BLaER1 treated with 17β-estradiol and CSF1 and Interleukin-3, amounts not matched to agents 10 nM and 100 nM (cell line): ENCODE measurements around the gene PNKP.
A peak's percentile ranks its signal among the peaks of the same experiment; 100 is the strongest.

Source experiments
- H3K27ac ChIP-seq, 11 experiments: shearing (Covaris generic); formaldehyde crosslinking; 2 replicates each; pipeline ENCODE4 v1.8.1; 2022
- H3K27me3 ChIP-seq, 11 experiments: shearing (Covaris generic); formaldehyde crosslinking; 2 replicates each; pipeline ENCODE4 v1.8.1; 2022
- H3K36me3 ChIP-seq, 11 experiments: shearing (Covaris generic); formaldehyde crosslinking; 2 replicates each; pipeline ENCODE4 v1.8.1; 2022
- H3K4me1 ChIP-seq, 10 experiments: shearing (Covaris generic); formaldehyde crosslinking; 2 replicates each; pipeline ENCODE4 v1.8.1; 2022
- H3K4me2 ChIP-seq, 11 experiments: shearing (Covaris generic); formaldehyde crosslinking; 2 replicates each; pipeline ENCODE4 v1.8.1; 2022
- H3K4me3 ChIP-seq, 10 experiments: shearing (Covaris generic); formaldehyde crosslinking; 2 replicates each; pipeline ENCODE4 v1.8.1; 2022
- H3K9ac ChIP-seq, 11 experiments: shearing (Covaris generic); formaldehyde crosslinking; 2 replicates each; pipeline ENCODE4 v1.8.1; 2022
- H3K9me3 ChIP-seq, 11 experiments: shearing (Covaris generic); formaldehyde crosslinking; replicated peaks in 1 of 11; 2 replicates each; pipeline ENCODE4 v1.8.1; 2022
- H4K20me1 ChIP-seq, 11 experiments: shearing (Covaris generic); formaldehyde crosslinking; 2 replicates each; pipeline ENCODE4 v1.8.1; 2022
- Cebpa-rat ChIP-seq, 11 experiments: shearing (Covaris generic); IDR thresholded peaks; 2 replicates each; pipeline ENCODE4 v1.8.1; 2022

The PNKP gene

DNA sequence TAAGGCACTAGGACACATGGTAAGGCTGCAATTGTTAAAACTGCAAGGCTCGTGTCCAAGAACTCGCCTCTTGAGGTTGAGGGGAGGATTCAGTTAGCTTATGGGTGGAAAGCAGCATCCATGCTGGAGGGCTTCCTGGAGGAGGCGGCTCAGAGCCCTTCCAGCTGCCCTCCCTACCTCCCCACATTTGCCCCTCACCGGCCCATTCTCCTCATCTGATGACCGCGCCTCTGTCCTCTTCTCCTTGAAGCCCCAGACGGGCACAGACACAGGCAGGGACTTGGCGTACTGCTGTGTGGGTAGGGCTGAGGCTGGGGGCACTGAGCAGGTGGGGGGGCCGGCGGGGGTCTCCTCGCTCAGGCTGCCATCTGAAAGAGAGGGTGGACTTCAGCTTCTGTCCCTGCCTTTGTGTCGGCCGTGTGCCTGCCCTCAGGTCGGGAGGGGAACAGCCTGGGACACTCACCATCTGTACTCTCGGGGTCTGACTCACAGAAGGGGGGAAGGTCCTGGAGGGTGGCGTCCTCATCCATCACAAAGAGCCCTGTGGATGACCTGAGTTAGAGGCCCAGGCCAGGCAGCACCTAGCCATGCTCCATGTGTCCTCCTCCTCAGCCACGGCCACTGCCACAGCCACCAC is 4.1 kb upstream of the PNKP start:
- TF ChIP-seq Cebpa-rat (IDR thresholded peaks at IDR 0.05), result no peak
- Histone ChIP-seq H3K27ac (peak overlapping the region in 5 of 11 experiments; percentile 8 to 52 (median 25); a peak in 9 of 22 replicates), H3K4me1 (peaks cover 42 to 79% (median 62%) of the 10 kb centered on the region in 10 experiments), H3K4me3 (no peak overlapping the region), H3K36me3 (peaks cover 0 to 40% (median 13%) of the 10 kb centered on the region in 11 experiments; a peak in 13 of 22 replicates), H3K4me2 (peak overlapping the region in 6 of 11 experiments; percentile 64 to 99 (median 92); a peak in 9 of 22 replicates), H4K20me1 (peaks cover 0 to 6% (median 4%) of the 10 kb centered on the region in 11 experiments; a peak in 13 of 22 replicates), H3K27me3 (no peaks in the 10 kb centered on the region), H3K9me3 (no peaks in the 10 kb centered on the region), H3K9ac (peak overlapping the region in 9 of 11 experiments; percentile 16 to 98 (median 34); a peak in 10 of 22 replicates)

DNA sequence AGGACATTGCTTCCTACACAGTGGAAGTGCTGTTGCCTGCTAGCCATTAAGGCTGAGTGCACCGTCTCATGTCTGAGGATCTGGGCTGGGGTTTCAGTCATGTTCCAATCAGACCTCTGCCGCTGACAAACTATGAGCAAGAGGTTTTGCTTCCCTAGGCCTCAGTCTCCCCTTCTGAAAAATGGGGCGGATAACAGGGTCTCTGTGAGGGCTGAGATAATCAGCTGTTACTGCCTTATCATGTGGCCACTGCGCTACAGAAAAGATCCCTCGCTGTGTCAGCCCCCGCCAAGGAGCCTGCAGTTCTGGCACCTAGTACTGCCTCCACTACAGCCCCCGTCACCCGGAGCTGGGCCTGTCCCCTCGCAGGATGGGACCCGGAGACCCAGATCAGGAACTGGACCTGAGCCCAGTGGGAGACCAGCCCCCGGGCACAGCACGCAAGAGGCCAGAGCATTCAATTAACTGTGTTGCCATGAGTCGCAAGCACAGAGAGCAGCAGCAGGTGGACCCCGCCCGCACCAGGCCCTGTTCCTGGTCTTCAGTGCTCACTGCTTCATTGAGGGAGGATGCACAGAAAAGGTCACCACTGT is 3.0 kb upstream of the PNKP start:
- H3K9ac ChIP-seq, result peak overlapping the region; percentile 76 to 86 (median 82)
- no peaks in the 10 kb centered on the region for H3K9me3 ChIP-seq
- peak overlapping the region; percentile 89 to 99 (median 94) for H3K4me2 ChIP-seq
- H3K27me3 ChIP-seq, result no peaks in the 10 kb centered on the region
- H3K4me3 ChIP-seq, result peak overlapping the region; percentile 53 to 71 (median 62)
- peaks cover 47 to 87% (median 68%) of the 10 kb centered on the region in 10 experiments for H3K4me1 ChIP-seq
- H3K36me3 ChIP-seq, result peaks cover 0 to 44% (median 13%) of the 10 kb centered on the region in 11 experiments; a peak in 13 of 22 replicates
- peak overlapping the region; percentile 70 to 89 (median 79); a peak in 21 of 22 replicates for H3K27ac ChIP-seq
- no peak for TF ChIP-seq Cebpa-rat (IDR thresholded peaks at IDR 0.05)
- peaks cover 0 to 17% (median 15%) of the 10 kb centered on the region in 11 experiments; a peak in 19 of 22 replicates for H4K20me1 ChIP-seq

DNA sequence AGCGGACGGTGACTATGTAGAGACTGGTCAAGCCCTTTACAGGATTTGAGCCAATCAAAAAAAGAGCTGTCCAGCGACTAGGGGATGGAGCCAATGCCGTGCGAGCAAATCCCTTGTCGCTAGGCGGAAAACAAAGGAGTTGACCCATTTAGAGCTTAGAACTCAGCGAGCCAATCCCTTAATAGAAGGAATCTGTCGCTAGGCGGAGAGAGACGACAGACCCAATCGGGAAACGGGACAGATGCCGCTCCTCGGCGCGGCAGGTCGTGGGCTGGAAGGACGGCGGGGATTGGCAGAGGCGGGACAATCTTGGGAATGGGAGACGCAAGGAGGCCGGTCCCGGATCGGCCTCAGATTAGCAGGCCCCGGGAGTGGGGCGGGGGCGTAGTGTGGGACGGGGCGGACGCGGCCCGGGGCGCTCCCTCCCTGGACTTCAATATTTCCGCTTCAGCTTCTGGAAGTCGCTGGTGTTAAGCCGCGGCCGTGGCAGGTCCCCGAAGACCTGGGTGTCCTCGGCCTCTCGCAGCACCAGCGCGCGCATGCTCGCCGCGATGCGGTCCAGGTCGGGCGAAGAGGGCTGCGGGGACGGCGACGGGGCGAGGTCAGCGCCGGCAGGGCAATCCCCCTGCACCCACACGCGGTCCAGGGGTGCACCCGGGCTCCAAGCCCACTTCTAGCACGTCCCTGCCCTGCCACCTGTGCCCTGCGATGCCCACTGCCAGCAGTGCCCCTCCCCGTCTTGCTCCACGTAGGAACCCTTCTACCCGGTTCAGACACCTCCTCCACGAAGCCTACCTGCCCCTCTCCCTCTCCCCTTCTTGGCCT is 2.3 kb upstream of the PNKP start:
- H4K20me1 ChIP-seq, result peaks cover 4 to 24% (median 20%) of the 10 kb centered on the region in 11 experiments; a peak in 20 of 22 replicates
- H3K4me1 ChIP-seq, result peaks cover 47 to 87% (median 68%) of the 10 kb centered on the region in 10 experiments
- H3K4me3 ChIP-seq, result peak overlapping the region; percentile 53 to 71 (median 62)
- H3K27ac ChIP-seq, result peak overlapping the region; percentile 70 to 95 (median 82)
- peak overlapping the region; percentile 91 to 99 (median 97) for H3K4me2 ChIP-seq
- peak overlapping the region; percentile 76 to 86 (median 82) for H3K9ac ChIP-seq
- no peaks in the 10 kb centered on the region for H3K27me3 ChIP-seq
- no peaks in the 10 kb centered on the region for H3K9me3 ChIP-seq
- peaks cover 4 to 46% (median 17%) of the 10 kb centered on the region in 11 experiments for H3K36me3 ChIP-seq
- TF ChIP-seq Cebpa-rat (IDR thresholded peaks at IDR 0.05), result no peak

DNA sequence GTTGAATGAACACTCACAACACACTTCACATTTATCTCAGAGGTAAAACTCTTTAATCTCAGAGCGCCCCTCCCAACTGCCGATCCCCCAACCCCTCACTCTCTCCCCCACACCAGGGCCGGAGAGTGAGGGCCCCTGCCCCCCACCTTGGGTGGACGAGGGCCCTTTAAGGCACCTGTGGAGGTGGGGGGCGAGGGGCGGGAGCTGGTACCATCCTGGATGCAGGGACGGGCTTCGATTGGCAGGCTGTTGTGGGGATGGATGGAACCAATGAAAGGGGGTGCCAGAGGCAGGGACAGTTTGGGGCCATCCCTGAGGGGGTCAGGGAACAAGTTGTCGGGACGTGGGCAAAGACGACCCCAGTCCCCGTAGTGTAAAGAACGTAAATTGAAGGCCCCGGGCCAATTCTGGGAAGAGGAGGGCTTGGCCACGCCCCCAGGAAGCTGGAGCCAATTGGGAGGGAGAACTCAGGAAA is 1.7 kb upstream of the PNKP start:
- Histone ChIP-seq H3K36me3 (peaks cover 10 to 46% (median 21%) of the 10 kb centered on the region in 11 experiments), H3K4me2 (peak overlapping the region; percentile 75 to 99 (median 97)), H4K20me1 (peaks cover 11 to 31% (median 27%) of the 10 kb centered on the region in 11 experiments; a peak in 21 of 22 replicates), H3K4me3 (peak overlapping the region; percentile 43 to 65 (median 51)), H3K9ac (peak overlapping the region; percentile 50 to 82 (median 69); a peak in 20 of 22 replicates), H3K4me1 (peaks cover 47 to 87% (median 68%) of the 10 kb centered on the region in 10 experiments), H3K9me3 (no peaks in the 10 kb centered on the region), H3K27me3 (no peaks in the 10 kb centered on the region), H3K27ac (peak overlapping the region; percentile 25 to 95 (median 84); a peak in 21 of 22 replicates)
- no peak for TF ChIP-seq Cebpa-rat (IDR thresholded peaks at IDR 0.05)

DNA sequence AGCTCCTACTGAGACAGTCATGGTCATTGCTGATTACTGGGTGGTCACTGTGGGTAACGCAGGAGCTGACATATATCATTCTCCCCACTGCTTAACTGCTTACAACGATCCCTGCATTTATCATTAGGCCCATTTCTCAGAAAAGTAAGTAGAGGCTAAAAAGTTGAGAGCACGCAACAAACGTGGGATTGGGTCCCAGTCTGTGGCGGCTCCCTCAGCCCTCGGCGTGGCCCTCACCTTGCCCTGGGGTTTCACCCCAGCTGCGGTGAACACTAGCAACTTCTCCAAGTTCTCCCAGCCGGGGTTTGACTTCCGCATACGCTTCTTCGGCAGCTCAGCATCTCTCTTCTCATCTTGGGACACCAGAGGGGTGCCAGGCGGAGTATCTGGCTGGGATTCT is 2.5 kb downstream of the PNKP start:
- peak overlapping the region in 7 of 10 experiments; percentile 80 to 97 (median 89); a peak in 12 of 20 replicates for H3K4me3 ChIP-seq
- no peaks in the 10 kb centered on the region for H3K9me3 ChIP-seq
- TF ChIP-seq Cebpa-rat (IDR thresholded peaks at IDR 0.05), result no peak
- peaks cover 37 to 52% (median 46%) of the 10 kb centered on the region in 10 experiments for H3K4me1 ChIP-seq
- no peaks in the 10 kb centered on the region for H3K27me3 ChIP-seq
- peak overlapping the region; percentile 75 to 99 (median 97) for H3K4me2 ChIP-seq
- H4K20me1 ChIP-seq, result peaks cover 22 to 68% (median 58%) of the 10 kb centered on the region in 11 experiments; a peak in 21 of 22 replicates
- H3K27ac ChIP-seq, result peak overlapping the region in 6 of 11 experiments; percentile 8 to 33 (median 20); a peak in 6 of 22 replicates
- peaks cover 46 to 53% (median 48%) of the 10 kb centered on the region in 11 experiments for H3K36me3 ChIP-seq
- peak overlapping the region in 4 of 11 experiments; percentile 11 to 86 (median 52); a peak in 6 of 22 replicates for H3K9ac ChIP-seq

DNA sequence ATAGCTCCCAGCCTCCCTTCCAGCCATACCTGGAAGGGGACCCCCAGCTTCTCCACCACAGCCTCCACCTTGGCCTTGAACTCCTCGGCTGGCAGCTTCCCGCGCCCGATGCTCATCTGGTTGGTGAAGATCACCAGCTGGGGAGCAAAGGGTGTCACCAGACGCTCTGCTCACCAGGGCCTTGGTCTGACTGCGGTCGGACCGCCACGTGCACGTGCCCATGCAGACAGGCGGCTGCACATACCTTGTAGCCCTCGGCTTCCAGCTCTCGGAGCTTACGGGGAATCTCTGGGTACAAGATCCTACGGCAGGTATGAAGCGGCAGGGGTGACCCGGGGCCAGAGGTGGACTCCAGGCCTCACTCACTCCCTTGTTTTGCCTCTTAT is 3.4 kb downstream of the PNKP start:
- peaks cover 52 to 63% (median 57%) of the 10 kb centered on the region in 11 experiments for H3K36me3 ChIP-seq
- no peak for TF ChIP-seq Cebpa-rat (IDR thresholded peaks at IDR 0.05)
- H3K9me3 ChIP-seq, result no peaks in the 10 kb centered on the region
- H3K27ac ChIP-seq, result no peak overlapping the region
- H3K4me2 ChIP-seq, result peak overlapping the region in 3 of 11 experiments; percentile 91 to 99 (median 94); a peak in 5 of 22 replicates
- no peak overlapping the region for H3K4me3 ChIP-seq
- peaks cover 22 to 78% (median 65%) of the 10 kb centered on the region in 11 experiments; a peak in 21 of 22 replicates for H4K20me1 ChIP-seq
- H3K9ac ChIP-seq, result peak overlapping the region in 4 of 11 experiments; percentile 11 to 84 (median 20); a peak in 2 of 22 replicates
- H3K4me1 ChIP-seq, result peaks cover 33 to 48% (median 42%) of the 10 kb centered on the region in 10 experiments
- H3K27me3 ChIP-seq, result no peaks in the 10 kb centered on the region

DNA sequence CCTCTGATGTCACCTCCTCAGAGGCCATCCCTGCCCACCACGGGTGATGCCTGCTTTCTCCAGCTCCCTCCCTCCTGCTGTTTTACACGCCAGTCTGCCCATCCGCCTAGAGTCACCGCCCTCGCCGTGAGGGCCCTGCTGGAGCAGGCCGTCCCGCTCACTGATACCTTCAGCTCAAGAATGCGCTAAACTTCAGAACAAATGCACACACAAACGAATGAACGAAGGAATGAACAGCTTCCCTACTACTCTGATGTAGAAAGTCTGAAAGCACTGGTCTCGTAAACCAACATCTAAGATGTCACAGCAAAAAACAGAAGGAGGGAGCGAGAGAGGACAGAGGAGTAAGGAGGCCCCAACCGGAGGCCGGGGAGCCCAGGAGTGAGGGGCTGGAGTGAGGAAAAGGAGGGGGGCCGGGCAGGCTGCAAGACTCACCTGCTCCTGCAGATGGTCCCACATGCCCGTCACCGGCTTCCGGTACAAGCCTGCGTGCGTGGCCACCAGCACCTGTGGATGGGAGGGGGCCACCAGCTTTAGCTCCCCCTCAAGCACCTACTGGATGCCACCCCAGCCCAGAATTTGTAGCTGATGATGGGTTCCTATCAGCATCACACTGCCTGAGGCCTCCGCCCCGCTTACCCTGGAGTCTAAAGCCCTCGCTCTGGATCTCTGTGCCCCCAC is 4.0 kb downstream of the PNKP start:
- Histone ChIP-seq H3K9ac (peak overlapping the region in 3 of 11 experiments; percentile 9 to 26 (median 13); a peak in 2 of 22 replicates), H3K27me3 (no peaks in the 10 kb centered on the region), H4K20me1 (peaks cover 27 to 83% (median 71%) of the 10 kb centered on the region in 11 experiments; a peak in 21 of 22 replicates), H3K4me2 (no peak overlapping the region; a peak in 1 of 22 replicates), H3K4me3 (no peak overlapping the region), H3K36me3 (peaks cover 58 to 68% (median 63%) of the 10 kb centered on the region in 11 experiments), H3K4me1 (peaks cover 28 to 43% (median 36%) of the 10 kb centered on the region in 10 experiments), H3K27ac (0 out of 22 replicates have a peak overlapping the region, but pooled peaks of 1 of the 11 experiments have one; percentile 3), H3K9me3 (no peaks in the 10 kb centered on the region)
- TF ChIP-seq Cebpa-rat (IDR thresholded peaks at IDR 0.05), result no peak
